GM20431 (cell line): Measurements from ENCODE around the gene TLCD5.

Experiments
- in situ Hi-C: fragments of 300-500 bp; cut with MseI, MboI; formaldehyde crosslinking; loops from one replicate; pipeline ENCODE4 v1.15.0; 2020; ENCODE audit warnings: low sequenced_read_pairs; ENCODE audit not compliant: unreplicated experiment

The TLCD5 gene

GRCh38 chr11:120372296-120372695, 47.2 kb downstream of the TLCD5 start:
- in situ Hi-C loops, result no loop called here

- in situ Hi-C loops, result no loop called here
These were observed 50.0 kb downstream of the TLCD5 start for GRCh38 chr11:120375076-120375475.

GRCh38 chr11:120376547-120377182, 51.6 kb downstream of the TLCD5 start:
- in situ Hi-C loops, result no loop called here

- in situ Hi-C loops, result no loop called here
These were observed 53.4 kb downstream of the TLCD5 start for GRCh38 chr11:120378474-120378873.

- in situ Hi-C loops, result no loop called here
These were observed 56.3 kb downstream of the TLCD5 start for GRCh38 chr11:120381401-120381800.
